NCI-H510A treated with DMSO at 0.1 percent for 48 hours (cell line): Measurements from ENCODE around the gene TTYH3.
"Not testable (repeated sequence)": the region's sequence is repeated elsewhere in the genome, so short reads cannot be mapped to it uniquely, and the experiment has no call there.

Experiments
- DNase-seq: peaks from one replicate; lab custom pipeline; 2025; lab: John Stamatoyannopoulos, UW

TTYH3 gene

DNA sequence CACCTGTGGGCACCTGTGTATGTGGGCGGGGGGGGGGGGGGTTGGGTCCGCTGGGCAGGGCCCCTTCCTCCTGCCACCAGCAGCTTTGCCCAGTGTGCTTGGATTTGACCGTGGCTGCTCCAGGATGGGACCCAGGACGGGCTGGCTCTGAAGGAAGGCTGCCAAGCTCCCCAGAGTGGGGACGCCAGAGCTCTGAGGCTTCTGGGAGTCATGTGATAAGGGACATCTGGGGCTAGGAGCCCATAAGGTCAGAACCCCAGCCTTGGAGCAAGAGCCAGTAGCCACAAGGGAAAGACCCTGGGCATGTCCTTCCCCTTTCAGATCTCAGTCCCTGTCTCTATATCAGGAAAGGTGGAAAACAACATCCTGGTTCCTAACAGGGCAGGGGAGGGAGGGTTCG, 34.4 kb downstream of the TTYH3 start:
- no peak for DNase-seq

DNA sequence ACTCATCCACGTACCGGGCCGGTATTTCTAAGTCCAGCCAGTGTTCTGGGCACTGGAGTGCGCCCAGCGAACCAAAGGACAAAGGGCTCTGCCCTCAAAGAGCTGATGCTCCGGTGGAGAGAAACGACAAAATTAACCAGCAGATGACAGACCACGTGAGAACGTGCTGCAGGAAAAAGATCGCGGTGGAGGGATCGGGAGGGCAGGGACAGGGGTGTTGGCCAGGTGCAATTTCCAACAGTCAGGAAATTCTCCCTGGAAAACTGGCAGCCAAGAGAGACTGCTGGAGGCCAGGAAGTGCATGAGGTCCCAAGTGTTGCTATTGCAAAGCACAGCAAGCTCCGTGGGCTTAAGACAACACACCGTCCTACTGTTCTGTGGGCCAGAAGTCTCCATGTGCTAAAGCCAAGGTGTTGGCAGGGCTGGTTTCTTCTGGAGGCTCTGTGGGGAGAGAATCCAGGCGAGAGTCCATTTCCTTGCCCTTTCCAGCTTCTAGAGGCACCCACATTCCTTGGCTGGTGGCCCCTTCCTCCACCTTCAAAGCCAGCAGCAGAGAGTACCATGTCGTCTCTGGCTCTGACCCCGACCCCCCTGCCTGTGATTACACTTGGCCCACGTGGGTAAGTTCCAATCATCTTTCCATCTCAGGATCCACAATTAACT, 34.9 kb downstream of the TTYH3 start:
- no peak for DNase-seq

DNA sequence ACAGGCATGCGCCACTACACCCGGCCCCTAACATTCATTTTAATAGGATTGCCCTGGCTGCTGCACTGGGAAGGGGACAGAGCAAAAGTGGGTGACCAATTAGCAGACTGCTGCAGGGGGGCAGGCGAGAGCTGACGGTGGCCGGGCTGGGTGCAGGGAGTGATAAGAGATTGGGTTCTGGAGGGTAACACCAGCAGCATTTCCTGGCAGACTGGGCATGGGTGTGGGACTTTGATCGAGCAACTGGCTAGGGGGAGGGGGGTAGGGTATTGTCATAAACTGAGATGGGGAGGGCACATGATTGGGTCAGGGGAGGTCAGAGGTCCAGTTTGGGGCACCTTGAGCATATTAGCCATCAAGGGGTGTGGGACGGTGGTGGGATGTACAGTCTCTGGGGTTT, 36.1 kb downstream of the TTYH3 start:
- no peak for DNase-seq

DNA sequence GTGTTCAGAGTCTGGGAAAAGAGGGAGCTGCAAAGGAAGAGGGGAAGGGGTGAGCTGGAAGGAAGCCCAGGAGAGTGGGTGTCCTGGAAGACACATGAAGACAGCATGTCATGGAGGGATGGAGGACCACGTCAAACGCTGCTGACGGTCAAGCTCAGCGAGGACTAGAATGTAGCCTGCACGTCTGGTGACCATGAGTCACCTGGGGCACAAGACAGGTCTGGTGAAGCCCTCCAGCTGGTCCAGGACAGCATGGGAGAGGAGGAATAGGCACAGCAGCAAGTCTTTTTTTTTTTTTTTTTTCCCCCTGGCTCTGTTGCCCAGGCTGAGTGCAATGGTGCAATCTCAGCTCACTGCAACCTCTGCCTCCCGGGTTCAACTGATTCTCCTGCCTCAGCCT, 36.6 kb downstream of the TTYH3 start:
- DNase-seq = no peak

DNA sequence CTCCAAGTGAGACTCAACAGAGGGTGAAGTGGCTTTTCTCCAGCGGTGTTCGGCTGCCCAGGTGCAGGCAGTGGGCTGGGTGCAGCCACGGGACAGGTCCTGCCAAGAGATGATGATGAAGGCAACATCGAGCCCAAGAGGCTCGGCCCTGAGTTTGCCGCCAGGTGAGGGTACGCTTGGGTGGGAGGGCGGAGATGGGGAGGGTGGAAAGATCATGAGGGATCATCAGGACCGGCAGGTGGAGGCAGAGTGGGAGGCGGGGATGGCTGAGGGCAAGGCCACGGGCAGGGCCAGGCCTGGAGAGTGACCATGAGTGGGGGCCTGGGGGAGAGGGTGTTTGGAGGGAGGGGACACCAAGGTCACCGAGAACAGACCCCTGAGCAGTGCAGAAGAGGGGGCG, 38.4 kb downstream of the TTYH3 start:
- DNase-seq = no peak

DNA sequence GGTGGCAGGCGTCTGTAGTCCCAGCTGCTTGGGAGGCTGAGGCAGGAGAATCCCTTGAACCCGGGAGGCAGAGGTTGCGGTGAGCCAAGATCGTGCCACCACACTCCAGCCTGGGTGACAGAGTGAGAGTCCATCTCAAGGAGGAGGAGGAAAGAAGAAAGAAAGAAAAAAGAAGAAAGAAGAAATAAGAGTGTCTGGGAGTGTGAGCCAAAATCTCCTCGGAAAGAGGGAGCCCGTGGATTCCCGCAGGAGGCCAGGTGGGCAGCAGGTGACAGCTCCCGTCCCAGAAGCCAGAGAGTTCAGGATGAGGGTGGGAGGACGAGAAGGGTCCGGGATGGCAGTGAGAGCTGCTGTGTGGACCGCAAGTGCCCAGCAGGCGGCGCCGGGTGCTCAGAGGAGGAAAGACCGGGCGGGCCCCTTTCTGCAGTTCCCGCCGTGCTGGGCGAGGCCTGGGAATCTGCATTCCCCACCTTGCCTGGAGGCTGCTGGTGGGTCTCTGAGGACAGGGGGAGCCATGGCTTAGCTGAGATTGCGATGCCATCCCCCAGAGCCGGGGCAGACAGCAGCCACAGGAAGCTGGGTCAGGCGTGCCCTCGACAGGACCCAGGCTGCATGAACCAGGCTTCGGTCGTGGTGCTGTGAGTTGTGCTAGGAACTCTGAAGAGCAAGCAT, 39.1 kb downstream of the TTYH3 start:
- DNase-seq = peak; percentile 60

DNA sequence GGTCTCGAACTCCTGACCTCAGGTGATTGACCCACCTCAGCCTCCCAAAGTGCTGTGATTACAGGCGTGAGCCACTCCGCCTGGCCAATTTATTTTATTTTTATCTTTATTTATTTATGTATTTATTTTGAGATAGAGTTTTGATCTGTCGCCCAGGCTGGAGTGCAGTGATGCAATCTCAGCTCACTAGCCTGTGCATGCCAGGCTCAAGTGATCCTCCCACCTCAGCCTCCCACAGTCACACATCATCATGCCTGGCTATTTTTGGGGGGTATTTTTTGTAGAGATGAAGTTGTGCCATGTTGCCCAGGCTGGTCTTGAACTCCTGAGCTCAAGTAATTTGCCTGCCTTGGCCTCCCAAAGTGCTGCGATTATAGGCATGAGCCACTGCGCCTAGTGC, 41.4 kb downstream of the TTYH3 start:
- not testable (repeated sequence) for DNase-seq

DNA sequence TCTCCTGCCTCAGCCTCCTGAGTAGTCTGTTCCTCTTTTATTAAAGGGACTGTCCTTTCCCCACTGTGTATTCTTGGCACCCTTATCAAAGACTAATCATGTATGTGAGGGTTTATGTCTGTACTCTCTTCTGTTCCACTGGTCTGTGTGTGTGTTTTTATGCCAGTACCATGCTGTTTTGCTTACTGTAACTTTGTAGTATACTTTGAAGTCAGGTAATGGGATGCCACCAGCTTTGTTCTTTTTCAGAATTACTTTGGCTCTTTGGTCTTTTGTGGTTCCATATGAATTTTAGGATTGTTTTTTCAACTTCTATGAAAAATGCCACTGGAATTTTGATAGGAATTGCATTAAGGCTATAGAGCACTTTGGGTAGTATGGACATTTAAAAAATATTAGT, 42.1 kb downstream of the TTYH3 start:
- no peak for DNase-seq

DNA sequence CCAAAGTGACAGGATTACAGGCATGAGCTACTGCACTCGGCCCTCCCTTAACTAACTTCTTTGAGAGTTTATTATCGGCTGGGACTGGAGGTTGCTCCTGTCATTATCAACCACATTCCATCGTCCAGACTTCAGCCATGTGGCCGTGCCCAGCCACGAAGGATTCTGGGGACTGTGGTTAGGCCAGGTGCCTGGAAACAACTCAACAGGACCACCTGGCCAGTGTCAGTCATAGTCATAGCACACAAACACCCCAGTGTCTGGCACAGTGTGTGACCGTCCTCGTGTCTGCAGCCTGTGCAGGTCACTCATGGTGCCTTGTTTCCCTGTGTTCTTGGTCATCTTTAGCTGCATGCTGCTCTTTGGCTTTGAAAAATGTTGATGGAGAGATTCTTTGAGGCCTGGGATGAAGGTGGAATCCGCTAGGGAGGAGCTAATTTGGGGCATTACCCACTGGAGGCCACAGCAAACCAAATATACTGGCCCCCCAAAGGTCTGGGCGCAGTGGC, 43.5 kb downstream of the TTYH3 start:
- no peak for DNase-seq

DNA sequence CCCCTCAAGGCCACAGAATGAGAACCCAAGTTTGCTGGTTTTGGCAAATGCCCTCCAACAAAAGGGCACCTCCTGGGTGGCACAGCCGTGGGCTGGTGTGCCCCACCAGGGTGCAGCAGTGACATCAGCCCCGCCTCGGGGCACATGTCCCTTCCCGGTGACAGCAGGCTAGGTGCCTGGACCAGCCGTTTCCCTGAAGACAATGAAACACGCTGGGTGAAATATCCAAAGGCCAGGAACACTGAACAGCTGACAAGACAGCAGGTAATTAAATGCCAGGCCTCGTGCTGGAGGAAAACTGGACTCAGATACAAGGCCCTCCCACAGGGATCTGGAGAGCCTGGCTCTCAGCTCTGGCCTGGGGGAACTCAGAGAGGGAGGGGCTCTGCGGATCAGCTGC, 44.8 kb downstream of the TTYH3 start:
- not testable (repeated sequence) for DNase-seq

DNA sequence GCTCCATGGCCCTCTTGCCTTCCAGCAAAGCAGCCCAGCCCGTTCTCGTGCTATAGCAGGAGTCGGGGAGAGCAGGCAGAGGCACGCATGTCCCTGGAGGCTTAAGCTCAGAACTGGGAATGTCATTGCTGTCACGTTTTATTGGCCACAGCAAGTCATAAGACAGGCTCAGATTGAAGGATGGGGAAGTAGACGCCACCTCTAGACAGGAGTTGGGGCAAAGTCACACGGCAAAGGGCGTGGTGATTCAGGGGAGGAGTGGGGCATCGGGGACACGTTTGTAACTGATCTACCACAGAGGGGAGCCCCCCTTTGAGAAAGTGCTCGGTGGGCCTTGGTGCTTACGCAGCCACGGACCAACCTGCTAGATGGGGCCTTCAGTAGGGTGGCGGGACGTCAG, 46.7 kb downstream of the TTYH3 start:
- DNase-seq = not testable (repeated sequence)

DNA sequence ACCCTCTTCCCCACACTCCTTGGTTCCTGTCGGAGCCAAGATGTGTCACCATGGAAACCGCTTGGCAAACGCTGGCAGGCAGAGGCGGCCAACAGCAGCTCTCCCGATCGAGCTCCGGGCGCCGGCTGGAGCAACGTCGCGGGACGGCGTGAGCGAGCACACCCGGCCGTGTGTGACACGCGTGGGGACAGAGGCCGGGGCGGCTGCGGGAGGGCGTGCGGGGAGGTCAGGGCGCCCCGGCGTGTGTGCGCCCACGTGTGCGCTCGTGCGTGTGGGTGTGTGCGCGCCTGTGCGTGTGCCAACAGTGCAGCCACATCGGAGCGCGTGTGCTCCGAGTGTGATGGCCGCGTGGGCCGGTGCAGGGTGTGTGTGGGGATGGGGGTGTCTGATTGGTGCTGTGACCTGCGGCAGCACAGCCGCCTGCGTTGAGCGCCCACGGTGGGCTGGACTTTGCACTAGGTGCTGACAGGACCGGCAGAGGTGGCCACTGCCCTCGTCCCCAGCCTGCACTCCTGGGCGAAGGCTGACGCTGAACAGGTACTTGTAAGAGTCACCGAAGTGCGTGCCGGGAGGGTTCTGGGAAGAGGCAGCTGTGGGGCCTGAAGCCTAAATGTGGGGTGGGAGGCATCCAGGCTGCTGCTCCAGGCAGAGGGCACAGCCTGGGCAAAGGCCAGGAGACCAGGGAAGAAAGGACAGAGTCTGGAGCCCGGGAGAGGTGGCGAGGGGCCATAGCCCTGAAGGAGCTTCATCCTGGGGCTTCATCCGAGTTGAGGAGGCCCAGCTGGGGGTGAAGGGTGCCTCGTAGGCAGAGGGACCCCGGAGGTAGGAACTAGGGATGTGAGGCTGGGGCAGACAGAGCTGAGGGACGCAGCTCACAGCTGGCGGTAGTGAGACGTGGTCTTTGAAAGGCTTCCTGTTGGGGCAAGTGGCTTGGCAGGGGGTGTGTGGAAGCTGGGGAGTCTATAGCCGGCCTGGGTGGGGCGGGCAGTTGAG, 47.6 kb downstream of the TTYH3 start:
- DNase-seq = not testable (repeated sequence)

DNA sequence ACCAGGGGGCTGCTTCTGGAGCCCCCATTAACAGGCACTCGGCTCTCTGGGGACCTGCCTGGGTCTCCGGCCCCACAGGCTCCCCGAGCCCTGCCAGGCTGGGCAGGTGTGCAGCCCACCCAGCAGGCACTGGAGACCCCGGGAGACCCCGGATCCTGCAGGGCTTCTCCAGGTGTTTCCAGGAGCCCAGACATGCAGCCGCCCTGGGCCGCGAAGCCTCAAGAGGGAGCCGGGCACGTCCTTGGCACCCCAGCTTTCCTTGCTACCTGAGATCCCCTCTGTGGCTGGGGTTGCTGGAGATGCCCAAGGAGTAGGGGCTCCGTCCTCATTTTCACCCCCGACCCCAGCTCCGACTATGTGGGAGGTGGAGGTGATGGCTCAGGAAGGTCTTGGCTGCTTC, 48.5 kb downstream of the TTYH3 start:
- DNase-seq = no peak

DNA sequence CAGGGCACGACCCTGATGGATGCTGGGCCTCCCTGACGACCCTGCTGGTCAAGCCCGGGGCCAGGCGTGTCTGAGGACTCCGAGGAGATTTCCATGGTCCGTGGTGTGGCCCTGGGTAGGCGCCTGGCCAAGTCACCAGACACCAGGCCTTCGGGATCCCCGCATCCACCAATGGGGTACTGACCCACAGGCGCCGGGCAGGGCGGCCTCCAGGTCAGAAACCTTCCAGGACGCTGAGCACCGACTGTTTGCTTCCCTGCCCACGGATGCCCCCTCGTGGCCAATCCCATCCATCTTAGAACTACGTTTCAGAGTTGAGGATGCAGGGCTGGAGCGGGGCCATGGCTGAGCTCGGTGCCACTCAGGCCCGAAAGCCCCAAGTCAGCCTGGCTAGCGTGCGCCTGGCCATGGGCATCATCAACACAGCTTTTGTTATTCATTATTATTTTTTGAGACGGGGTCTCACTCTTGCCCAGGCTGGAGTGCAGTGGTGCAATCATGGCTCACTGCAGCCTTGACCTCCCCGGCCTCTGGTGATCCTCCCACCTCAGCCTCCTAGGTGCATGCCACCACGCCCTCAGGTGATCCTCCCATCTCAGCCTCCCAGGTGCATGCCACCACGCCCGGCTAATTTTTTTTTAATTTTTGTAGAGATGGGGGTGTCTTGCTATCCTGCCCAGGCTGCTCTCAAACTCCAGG, 49.2 kb downstream of the TTYH3 start:
- peak; percentile 60 for DNase-seq

DNA sequence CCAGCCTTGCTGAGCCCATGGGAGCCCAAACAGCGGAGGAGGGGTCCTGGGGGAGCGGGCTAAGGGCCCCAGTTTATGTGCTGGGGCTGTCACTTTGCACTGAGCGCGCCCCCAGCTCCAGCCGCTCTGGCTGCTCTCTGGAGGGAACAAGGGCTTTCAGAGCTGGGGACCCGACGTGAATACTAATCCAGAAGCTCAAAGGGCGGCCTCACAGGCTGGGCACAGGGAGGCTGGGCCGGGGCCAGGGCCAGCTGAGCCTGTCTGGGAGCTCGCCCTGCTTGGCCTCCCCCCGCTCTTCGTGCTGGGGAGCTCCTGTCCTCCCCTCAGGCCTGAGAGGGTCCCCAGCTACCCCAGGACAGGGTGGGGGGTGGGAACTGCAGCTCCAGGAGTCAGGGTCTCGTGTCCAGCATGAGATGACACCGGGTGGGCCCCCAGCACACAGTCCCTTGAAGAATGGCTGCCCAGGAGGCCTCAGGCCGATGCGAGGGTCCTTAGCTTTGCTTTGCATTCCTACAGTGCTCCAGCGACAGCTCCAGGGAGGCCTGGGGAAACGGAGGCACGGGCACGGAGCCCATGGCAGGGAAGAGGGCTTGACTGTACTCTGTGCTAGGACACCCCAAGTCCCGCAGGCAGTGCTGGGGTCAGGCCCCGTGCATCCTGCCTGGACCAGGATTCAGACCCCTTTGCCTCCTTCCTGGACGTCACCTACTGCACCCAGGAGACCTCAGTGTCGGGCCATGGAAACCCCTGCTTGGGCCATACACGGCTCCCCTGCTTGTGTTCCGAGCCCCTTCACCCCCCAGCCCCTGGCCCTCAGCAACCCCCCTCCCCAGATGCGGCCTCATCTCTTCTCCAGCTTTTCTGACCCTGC, 50.4 kb downstream of the TTYH3 start:
- DNase-seq = no peak

DNA sequence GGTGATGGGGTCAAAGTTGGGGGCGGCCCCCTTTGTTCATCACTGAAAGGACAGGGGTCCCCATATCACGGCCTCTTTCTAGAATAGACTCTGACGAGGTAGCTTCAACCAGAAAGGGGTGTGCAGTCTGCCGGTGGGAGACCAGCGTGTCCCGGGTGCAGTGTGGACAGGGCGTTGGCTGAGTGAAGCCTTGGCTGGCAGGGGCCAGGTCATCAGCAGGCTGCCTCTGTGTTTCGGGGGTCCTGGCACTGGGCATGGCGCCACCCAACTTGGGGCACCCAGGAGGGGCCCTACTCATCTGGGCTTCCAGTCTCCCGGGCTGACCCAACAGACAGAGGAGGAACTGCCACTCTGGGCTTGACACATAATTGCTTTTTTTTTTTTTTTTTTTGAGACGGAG, 52.7 kb downstream of the TTYH3 start:
- DNase-seq = no peak

DNA sequence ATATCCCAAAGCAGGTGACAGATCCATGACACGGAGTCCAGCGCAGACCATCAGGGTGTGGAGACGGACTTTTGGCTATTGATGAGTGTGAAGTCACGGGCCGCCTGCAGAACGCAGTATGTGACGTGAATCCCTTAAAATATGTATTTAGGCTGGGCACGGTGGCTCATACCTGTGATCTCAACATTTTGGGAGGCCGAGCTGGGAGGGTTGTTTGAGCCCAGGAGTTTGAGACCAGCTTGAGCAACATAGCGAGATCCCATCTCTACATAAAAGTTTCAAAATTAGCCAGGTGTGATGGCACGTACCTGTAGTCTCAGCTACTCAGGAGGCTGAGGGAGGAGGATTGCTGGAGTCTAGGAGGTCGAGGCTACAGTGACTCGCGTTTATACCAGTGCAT, 54.3 kb downstream of the TTYH3 start:
- DNase-seq = no peak

DNA sequence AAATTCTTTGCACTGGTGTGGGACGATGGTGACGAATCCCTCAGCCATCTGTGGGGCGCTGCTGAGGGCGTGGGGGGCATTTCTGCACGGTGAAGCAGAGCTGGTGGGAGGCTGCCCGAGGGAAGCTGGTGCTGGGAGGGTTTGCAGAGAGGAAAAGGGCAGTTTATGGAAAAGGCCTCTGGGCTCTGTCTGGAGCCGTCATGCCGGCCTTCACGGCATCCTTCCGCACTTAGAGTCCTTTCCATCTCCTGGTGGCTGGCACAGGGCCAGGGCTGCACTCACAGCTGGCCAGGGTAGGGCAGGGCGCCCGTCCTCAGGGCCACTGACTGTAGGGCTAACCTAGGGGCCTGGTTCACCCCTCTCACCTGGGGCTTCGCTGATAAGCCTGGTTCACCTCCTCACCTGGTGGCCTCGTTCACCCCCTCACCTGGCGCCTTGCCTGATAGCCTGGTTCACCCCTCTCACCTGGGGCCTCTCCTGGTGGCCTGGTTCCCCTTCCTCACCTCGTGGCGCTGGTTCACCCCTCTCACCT, 55.6 kb downstream of the TTYH3 start:
- DNase-seq = peak; percentile 19

DNA sequence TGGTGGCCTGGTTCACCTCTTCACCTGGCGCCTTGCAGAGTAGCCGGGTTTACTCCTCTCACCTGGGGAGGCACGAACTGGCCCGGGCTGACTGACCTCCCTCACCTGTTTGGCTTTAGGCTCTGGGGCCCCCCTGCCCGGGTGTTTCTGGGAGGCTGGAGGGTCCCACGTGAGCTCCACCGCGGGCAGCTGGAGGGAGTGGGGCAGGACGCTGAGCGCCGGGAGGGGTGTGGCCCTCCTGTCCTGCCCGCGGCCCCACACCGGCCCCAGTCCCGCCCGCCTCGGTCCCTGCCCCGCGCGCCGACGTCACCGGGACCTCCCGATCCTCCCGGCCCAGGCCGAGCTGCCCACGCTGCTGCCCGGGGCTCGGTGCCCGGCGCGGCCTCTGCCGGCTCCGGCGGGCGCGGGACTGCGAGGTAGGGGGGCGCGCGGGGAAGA, 56.1 kb downstream of the TTYH3 start, which contains the start of gene AMZ1:
AMZ1 (plus strand) TSS at position 322 of the 438 bp plus-strand sequence. CDS start 12,250 bp downstream, outside the sequence.
- DNase-seq = no peak
